ENCODE data around the gene RFX3.

The RFX3 gene

DNA sequence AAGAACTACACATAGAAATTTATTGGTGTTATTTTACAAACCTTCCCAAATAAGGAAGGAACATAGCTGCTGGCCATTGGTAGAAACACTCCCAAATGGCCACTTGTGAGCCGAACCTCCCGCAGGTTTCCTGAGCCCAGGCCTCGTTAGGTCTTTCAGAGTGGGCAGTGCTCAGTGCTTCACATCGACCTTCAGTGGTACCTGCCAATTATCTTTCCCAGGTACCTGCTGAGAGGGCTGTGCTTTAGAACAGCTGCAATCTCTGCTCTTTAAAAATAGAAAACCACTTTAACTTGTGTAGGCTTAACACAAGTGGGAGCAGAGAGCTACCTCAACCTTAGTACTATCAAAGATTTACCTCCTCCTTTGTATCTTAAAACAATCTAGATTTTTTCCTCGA is 334.1 kb downstream of the RFX3 start:
- no peak for DNase-seq

DNA sequence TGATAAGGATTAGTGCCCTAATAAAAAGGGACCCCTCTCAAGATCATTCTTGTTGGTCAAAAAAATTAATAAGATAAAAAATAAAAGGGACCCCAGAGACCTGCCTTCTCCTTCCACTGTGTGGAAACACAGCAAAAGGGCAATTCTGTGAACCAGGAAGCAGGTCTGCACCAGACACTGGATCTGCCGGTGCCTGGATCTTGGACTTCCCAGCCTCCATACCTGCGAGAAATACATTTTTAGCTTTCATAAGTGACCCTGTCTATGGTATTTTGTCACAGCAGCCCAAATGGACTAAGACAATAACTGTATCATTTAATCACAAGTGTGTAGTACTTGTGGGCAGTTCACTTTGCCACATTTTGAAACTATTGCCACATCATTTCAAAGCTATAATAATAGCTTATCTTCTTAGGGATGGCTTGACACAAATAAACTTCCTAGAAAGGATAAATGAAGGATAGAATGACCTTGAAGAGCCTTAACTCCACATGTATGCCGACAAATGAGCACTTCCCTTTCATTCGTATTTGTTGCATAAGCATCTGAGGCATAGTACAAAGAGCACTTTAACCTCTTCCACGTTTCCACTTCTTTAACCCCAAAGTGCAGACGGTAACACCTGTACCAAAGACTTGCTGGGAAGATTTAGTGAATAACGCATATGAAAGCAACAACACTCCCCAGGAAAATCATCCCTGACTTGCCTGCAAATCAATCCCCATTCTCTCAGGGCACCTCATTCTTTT is 336.5 kb downstream of the RFX3 start:
- DNase-seq: no peak

- no peak for DNase-seq
Measured at GRCh38 chr9:3186751-3187150, 339.1 kb downstream of the RFX3 start.

- peak; percentile 7 for DNase-seq
Measured at GRCh38 chr9:3181049-3181953, 344.5 kb downstream of the RFX3 start.

DNA sequence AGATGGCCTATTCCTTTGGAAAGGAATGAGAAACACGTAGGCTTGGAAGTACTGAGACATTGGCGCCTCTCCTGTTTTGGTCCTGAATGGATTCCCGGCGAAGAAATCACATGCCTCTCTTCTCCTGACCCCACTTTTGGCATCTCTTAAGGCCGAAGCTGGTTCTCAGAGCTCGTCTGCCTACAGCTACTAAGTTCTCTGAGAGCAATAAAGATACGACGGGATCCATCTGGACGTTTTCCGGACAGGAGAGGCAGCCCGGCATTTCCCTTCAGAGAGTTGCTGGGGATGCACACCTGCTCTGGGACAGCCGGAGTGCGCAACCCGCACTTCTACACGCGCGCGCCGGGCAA is 345.1 kb downstream of the RFX3 start:
- no peak for DNase-seq

DNA sequence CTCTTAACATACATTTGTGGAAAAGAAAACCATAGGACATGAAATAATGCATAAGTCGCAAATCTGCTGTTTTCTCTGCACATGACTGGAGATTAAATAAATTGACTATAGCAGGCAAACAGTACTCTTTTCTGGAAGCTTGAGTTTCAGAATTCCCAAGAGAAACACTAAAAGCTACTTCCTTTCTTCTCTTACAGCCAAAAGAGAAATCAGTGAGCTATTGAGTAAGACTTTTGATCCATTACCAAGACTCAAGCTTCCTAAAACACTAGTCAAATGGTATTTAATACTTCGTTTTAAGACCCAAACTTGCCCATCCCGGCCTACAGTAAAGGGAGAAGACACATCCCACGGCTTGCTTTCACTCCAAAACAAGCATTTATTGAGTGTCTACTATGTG is 346.1 kb downstream of the RFX3 start:
- DNase-seq: no peak

GRCh38 chr9:3177936-3178335 is 347.9 kb downstream of the RFX3 start:
- DNase-seq: no peak

- DNase-seq: no peak
Measured at GRCh38 chr9:3177146-3177761, 348.5 kb downstream of the RFX3 start.

GRCh38 chr9:3173374-3173773 is 352.4 kb downstream of the RFX3 start:
- DNase-seq: no peak

GRCh38 chr9:3170819-3171218 is 355.0 kb downstream of the RFX3 start:
- no peak for DNase-seq
